HCT116 (cell line): ENCODE data around the gene ZNF516.

ENCODE experiments used
- CBX3 ChIP-seq: IDR thresholded peaks from 2 replicates; pipeline ENCODE4 v1.6.1; 2012; ENCODE audit warnings: low read depth
- CEBPB ChIP-seq: IDR thresholded peaks from 2 replicates; pipeline ENCODE4 v1.6.1; 2012; ENCODE audit warnings: low read depth
- ELF1 ChIP-seq: IDR thresholded peaks from 2 replicates; pipeline ENCODE4 v1.6.1; 2012; ENCODE audit warnings: low read depth, borderline replicate concordance
- EZH2 ChIP-seq: fragments of 200-600 bp; sonication (generic); IDR thresholded peaks from 2 replicates; pipeline ENCODE4 v1.6.1; 2017; ENCODE audit warnings: antibody characterized with exemption, mixed run types
- FOSL1 ChIP-seq: IDR thresholded peaks from 2 replicates; pipeline ENCODE4 v1.6.1; 2012; ENCODE audit warnings: low read depth
- MAX ChIP-seq: IDR thresholded peaks from 2 replicates; pipeline ENCODE4 v1.6.1; 2012
- POLR2A ChIP-seq: IDR thresholded peaks from 2 replicates; pipeline ENCODE4 v1.7.0; 2011; ENCODE audit warnings: borderline replicate concordance; ENCODE audit not compliant: insufficient read depth, insufficient read length; ENCODE audit errors: extremely low read depth
- SIN3A ChIP-seq: IDR thresholded peaks from 2 replicates; pipeline ENCODE4 v1.6.1; 2012; ENCODE audit warnings: low read depth
- TCF7L2 ChIP-seq: IDR thresholded peaks from 2 replicates; pipeline ENCODE4 v1.7.0; 2011; ENCODE audit warnings: borderline replicate concordance, inconsistent platforms; ENCODE audit not compliant: insufficient read depth, insufficient read length; ENCODE audit errors: extremely low read depth
- ZFX ChIP-seq: fragments of 450-650 bp; IDR thresholded peaks from 2 replicates; pipeline ENCODE4 v1.6.1; 2017
- TF ChIP-seq, protein P1 (sequence below), 3 experiments: fragments of 200-600 bp in 1 of 3; sonication (generic) in 1 of 3; IDR thresholded peaks in 2 of 3; conservative IDR thresholded peaks in 1 of 3; 2 replicates each; pipeline ENCODE4 v1.5.1; 2012 to 2017; ENCODE audit warnings: low read depth in 2 of 3, low read length in 2 of 3, antibody characterized with exemption in 1 of 3, borderline replicate concordance in 1 of 3, control low read depth in 1 of 3, mild to moderate bottlenecking in 1 of 3, mixed read lengths in 1 of 3, mixed run types in 1 of 3, moderate library complexity in 1 of 3; ENCODE audit not compliant: insufficient read depth in 1 of 3
- TF ChIP-seq, protein P2 (sequence below): IDR thresholded peaks from 2 replicates; pipeline ENCODE4 v1.6.1; 2012; ENCODE audit warnings: low read depth

GRCh38 chr18:76365561-76365960, 129.5 kb downstream of the ZNF516 start:
- TF ChIP-seq, protein P1, sequence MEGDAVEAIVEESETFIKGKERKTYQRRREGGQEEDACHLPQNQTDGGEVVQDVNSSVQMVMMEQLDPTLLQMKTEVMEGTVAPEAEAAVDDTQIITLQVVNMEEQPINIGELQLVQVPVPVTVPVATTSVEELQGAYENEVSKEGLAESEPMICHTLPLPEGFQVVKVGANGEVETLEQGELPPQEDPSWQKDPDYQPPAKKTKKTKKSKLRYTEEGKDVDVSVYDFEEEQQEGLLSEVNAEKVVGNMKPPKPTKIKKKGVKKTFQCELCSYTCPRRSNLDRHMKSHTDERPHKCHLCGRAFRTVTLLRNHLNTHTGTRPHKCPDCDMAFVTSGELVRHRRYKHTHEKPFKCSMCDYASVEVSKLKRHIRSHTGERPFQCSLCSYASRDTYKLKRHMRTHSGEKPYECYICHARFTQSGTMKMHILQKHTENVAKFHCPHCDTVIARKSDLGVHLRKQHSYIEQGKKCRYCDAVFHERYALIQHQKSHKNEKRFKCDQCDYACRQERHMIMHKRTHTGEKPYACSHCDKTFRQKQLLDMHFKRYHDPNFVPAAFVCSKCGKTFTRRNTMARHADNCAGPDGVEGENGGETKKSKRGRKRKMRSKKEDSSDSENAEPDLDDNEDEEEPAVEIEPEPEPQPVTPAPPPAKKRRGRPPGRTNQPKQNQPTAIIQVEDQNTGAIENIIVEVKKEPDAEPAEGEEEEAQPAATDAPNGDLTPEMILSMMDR (IDR thresholded peaks at IDR 0.05 in 2 of 3, conservative IDR thresholded peaks at IDR 0.05 in 1 of 3; ENCODE audit: borderline replicate concordance in 1 of 3, insufficient read depth in 1 of 3, low read depth in 2 of 3, low read length in 2 of 3): no peak
- TF ChIP-seq EZH2 (no peak), POLR2A (no peak), ELF1 (no peak), CEBPB (no peak), CBX3 (no peak), MAX (no peak), FOSL1 (no peak), TCF7L2 (no peak), ZFX (no peak), SIN3A (no peak)
- TF ChIP-seq, protein P2, sequence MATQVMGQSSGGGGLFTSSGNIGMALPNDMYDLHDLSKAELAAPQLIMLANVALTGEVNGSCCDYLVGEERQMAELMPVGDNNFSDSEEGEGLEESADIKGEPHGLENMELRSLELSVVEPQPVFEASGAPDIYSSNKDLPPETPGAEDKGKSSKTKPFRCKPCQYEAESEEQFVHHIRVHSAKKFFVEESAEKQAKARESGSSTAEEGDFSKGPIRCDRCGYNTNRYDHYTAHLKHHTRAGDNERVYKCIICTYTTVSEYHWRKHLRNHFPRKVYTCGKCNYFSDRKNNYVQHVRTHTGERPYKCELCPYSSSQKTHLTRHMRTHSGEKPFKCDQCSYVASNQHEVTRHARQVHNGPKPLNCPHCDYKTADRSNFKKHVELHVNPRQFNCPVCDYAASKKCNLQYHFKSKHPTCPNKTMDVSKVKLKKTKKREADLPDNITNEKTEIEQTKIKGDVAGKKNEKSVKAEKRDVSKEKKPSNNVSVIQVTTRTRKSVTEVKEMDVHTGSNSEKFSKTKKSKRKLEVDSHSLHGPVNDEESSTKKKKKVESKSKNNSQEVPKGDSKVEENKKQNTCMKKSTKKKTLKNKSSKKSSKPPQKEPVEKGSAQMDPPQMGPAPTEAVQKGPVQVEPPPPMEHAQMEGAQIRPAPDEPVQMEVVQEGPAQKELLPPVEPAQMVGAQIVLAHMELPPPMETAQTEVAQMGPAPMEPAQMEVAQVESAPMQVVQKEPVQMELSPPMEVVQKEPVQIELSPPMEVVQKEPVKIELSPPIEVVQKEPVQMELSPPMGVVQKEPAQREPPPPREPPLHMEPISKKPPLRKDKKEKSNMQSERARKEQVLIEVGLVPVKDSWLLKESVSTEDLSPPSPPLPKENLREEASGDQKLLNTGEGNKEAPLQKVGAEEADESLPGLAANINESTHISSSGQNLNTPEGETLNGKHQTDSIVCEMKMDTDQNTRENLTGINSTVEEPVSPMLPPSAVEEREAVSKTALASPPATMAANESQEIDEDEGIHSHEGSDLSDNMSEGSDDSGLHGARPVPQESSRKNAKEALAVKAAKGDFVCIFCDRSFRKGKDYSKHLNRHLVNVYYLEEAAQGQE: no peak
